Smooth muscle cell of trachea (primary cell): ENCODE measurements around the gene LTBR. TPM values are rescaled to one million over a fixed set of nuclear protein-coding genes. Genes with fewer than 3 reads are reported as not detected.

Source experiments
- total RNA-seq: library from RNA; depleted of rRNA; stranded (reverse); fragments of >200 nt; gene quantifications from 2 replicates; pipeline ENCODE4 v1.2.1, GENCODE V29; 2014

The LTBR gene
- 59.1 and 119 TPM in 2 replicates for total RNA-seq

GRCh38 chr12:6383572-6384498 lies at the start of gene LTBR:
Gene LTBR, plus strand, starts transcription at chr12:6384162. Its CDS starts 197 bp downstream, at chr12:6384359.

GRCh38 chr12:6341417-6342139 lies 42.4 kb upstream of the LTBR start, which contains the start of gene TNFRSF1A:
Gene TNFRSF1A, minus strand, starts transcription at chr12:6342076. Its CDS starts 262 bp downstream, at chr12:6341814.

GRCh38 chr12:6375269-6376078 lies 8.5 kb upstream of the LTBR start, which contains the start of gene SCNN1A:
Gene SCNN1A, minus strand, starts transcription at chr12:6375563. Its CDS starts 780 bp downstream, at chr12:6374783.

Other genes starting within 250 kb of the LTBR start
- 475 and 569 TPM in 2 replicates for gene CD9, start 183.8 kb upstream of the LTBR start, total RNA-seq
- gene PLEKHG6, start 73.5 kb upstream of the LTBR start, total RNA-seq, result 0.15 and 0.66 TPM in 2 replicates
- gene TNFRSF1A, start 42.1 kb upstream of the LTBR start, total RNA-seq, result 186 and 187 TPM in 2 replicates
- gene SCNN1A, start 8.6 kb upstream of the LTBR start, total RNA-seq, result under 0.01 TPM in 1 of 2 replicates, not detected in the other
- gene CD27, start 60.8 kb downstream of the LTBR start, total RNA-seq, result 0.17 TPM in 1 of 2 replicates, not detected in the other
- gene TAPBPL, start 67.9 kb downstream of the LTBR start, total RNA-seq, result 17.4 and 17.7 TPM in 2 replicates
- 10.2 and 19.5 TPM in 2 replicates for gene VAMP1, start 86.5 kb downstream of the LTBR start, total RNA-seq
- gene MRPL51, start 109.1 kb downstream of the LTBR start, total RNA-seq, result 110 and 136 TPM in 2 replicates
- 38.5 and 101 TPM in 2 replicates for gene NCAPD2, start 109.9 kb downstream of the LTBR start, total RNA-seq
- gene GAPDH, start 150.4 kb downstream of the LTBR start, total RNA-seq, result 10,148 and 10,314 TPM in 2 replicates
- 21.7 and 22.2 TPM in 2 replicates for gene IFFO1, start 171.9 kb downstream of the LTBR start, total RNA-seq
- gene NOP2, start 184.1 kb downstream of the LTBR start, total RNA-seq, result 14.4 and 20.0 TPM in 2 replicates
- gene CHD4, start 223.2 kb downstream of the LTBR start, total RNA-seq, result 255 and 275 TPM in 2 replicates